Neural crest cell (in vitro differentiated cells): Measurements from ENCODE around the gene CYTH2. TPM values are rescaled to one million over a fixed set of nuclear protein-coding genes. Genes with fewer than 3 reads are reported as not detected.

Experiments used
- DNase-seq: peaks from one replicate; pipeline ENCODE4 v3.0.0; 2021; ENCODE audit warnings: low read depth, mixed read lengths, low spot score
- H3K27ac Mint-ChIP-seq: one replicate; pipeline ENCODE4 v1.8.0; 2021; ENCODE audit warnings: mild to moderate bottlenecking, mixed read lengths; ENCODE audit not compliant: unreplicated experiment
- H3K27me3 Mint-ChIP-seq: 2 replicates; pipeline ENCODE4 v1.8.0; 2021; ENCODE audit warnings: low read depth, mild to moderate bottlenecking, mixed read lengths
- H3K36me3 Mint-ChIP-seq: 2 replicates; pipeline ENCODE4 v1.8.0; 2021; ENCODE audit warnings: low read depth, mild to moderate bottlenecking, mixed read lengths
- H3K4me1 Mint-ChIP-seq: 2 replicates; pipeline ENCODE4 v1.8.0; 2021; ENCODE audit warnings: mixed read lengths
- H3K4me3 Mint-ChIP-seq: one replicate; pipeline ENCODE4 v1.8.0; 2021; ENCODE audit warnings: mild to moderate bottlenecking, mixed read lengths
- H3K9me3 Mint-ChIP-seq: 2 replicates; pipeline ENCODE4 v1.8.0; 2021; ENCODE audit warnings: mixed read lengths
- CTCF ChIP-seq: fragments of 200-600 bp; sonication (generic); conservative IDR thresholded peaks from 2 replicates; pipeline ENCODE4 v1.5.0; 2021; ENCODE audit warnings: antibody characterized with exemption, mild to moderate bottlenecking
- total RNA-seq: library from RNA; stranded (reverse); gene quantifications from 2 replicates; pipeline ENCODE4 v1.2.1, GENCODE V29; 2021

CYTH2 gene
- total RNA-seq, 1 donor from 2014 or later = 196 TPM

- H3K4me1 Mint-ChIP-seq = peaks cover 31% of the 10 kb centered on the region
- no peaks in the 10 kb centered on the region for H3K36me3 Mint-ChIP-seq
- peak overlapping the region; percentile 71 for H3K4me3 Mint-ChIP-seq
- no peaks in the 10 kb centered on the region for H3K9me3 Mint-ChIP-seq
- no peak overlapping the region for H3K27ac Mint-ChIP-seq
- no peak for TF ChIP-seq CTCF
- H3K27me3 Mint-ChIP-seq = peaks cover 64% of the 10 kb centered on the region
- DNase-seq = no peak
Measured at GRCh38 chr19:48495396-48495795, 26.2 kb downstream of the CYTH2 start.

GRCh38 chr19:48496959-48497727, 28.0 kb downstream of the CYTH2 start:
- H3K4me3 Mint-ChIP-seq = no peak overlapping the region
- H3K36me3 Mint-ChIP-seq = no peaks in the 10 kb centered on the region
- no peaks in the 10 kb centered on the region for H3K9me3 Mint-ChIP-seq
- H3K27me3 Mint-ChIP-seq = peaks cover 61% of the 10 kb centered on the region
- peaks cover 20% of the 10 kb centered on the region for H3K4me1 Mint-ChIP-seq
- DNase-seq = no peak
- H3K27ac Mint-ChIP-seq = no peak overlapping the region
- no peak for TF ChIP-seq CTCF

GRCh38 chr19:48497728-48498594, 28.8 kb downstream of the CYTH2 start:
- Mint-ChIP-seq H3K36me3 (no peaks in the 10 kb centered on the region), H3K27ac (no peak overlapping the region), H3K4me1 (peaks cover 12% of the 10 kb centered on the region), H3K4me3 (no peak overlapping the region), H3K9me3 (no peaks in the 10 kb centered on the region), H3K27me3 (peaks cover 58% of the 10 kb centered on the region)
- no peak for DNase-seq
- TF ChIP-seq CTCF = no peak

- no peak for TF ChIP-seq CTCF
- Mint-ChIP-seq H3K4me3 (no peak overlapping the region), H3K36me3 (no peaks in the 10 kb centered on the region), H3K9me3 (no peaks in the 10 kb centered on the region), H3K27ac (no peak overlapping the region), H3K4me1 (peaks cover 11% of the 10 kb centered on the region), H3K27me3 (peaks cover 55% of the 10 kb centered on the region)
- no peak for DNase-seq
Measured at GRCh38 chr19:48498595-48499311, 29.6 kb downstream of the CYTH2 start.

GRCh38 chr19:48499316-48500090, 30.3 kb downstream of the CYTH2 start:
- Mint-ChIP-seq H3K4me1 (peaks cover 8% of the 10 kb centered on the region), H3K27me3 (peaks cover 49% of the 10 kb centered on the region), H3K9me3 (no peaks in the 10 kb centered on the region), H3K27ac (no peak overlapping the region), H3K4me3 (no peak overlapping the region), H3K36me3 (no peaks in the 10 kb centered on the region)
- no peak for TF ChIP-seq CTCF
- no peak for DNase-seq
